ENCODE measurements around the gene LEKR1.

- TF ChIP-seq JUN (IDR thresholded peaks at IDR 0.05; ENCODE audit: borderline replicate concordance, low read depth, low read length) = no peak
- no peak for TF ChIP-seq JUN (CRISPR knock-in tag; IDR thresholded peaks at IDR 0.05; ENCODE audit: borderline replicate concordance)
- TF ChIP-seq POLR2A (conservative IDR thresholded peaks at IDR 0.05) = no peak
- no peak for TF ChIP-seq MAFF (IDR thresholded peaks at IDR 0.05; ENCODE audit: low read length)
- no peak for TF ChIP-seq CREB5 (CRISPR knock-in tag; IDR thresholded peaks at IDR 0.05)
- no peak for TF ChIP-seq EP300 (IDR thresholded peaks at IDR 0.05; ENCODE audit: low read length)
- no peak for TF ChIP-seq ETV5 (CRISPR knock-in tag; IDR thresholded peaks at IDR 0.05; ENCODE audit: low read depth)
- no peak for TF ChIP-seq BHLHE40 (IDR thresholded peaks at IDR 0.05; ENCODE audit: low read length)
- no peak for TF ChIP-seq ZNF318 (IDR thresholded peaks at IDR 0.05; ENCODE audit: borderline replicate concordance in 1 of 2, low read depth in 1 of 2)
- no peak for TF ChIP-seq EWSR1 (IDR thresholded peaks at IDR 0.05; ENCODE audit: borderline replicate concordance, low read depth, partially characterized antibody)
- no peak for TF ChIP-seq ZNF707 (CRISPR knock-in tag; conservative IDR thresholded peaks at IDR 0.05)
- no peak for TF ChIP-seq L3MBTL2 (IDR thresholded peaks at IDR 0.05)
- TF ChIP-seq TAF7 (tag; IDR thresholded peaks at IDR 0.05) = no peak
- TF ChIP-seq BACH1 (tag; IDR thresholded peaks at IDR 0.05) = no peak
- TF ChIP-seq CTCF (IDR thresholded peaks at IDR 0.05 in 2 of 3, conservative IDR thresholded peaks at IDR 0.05 in 1 of 3; ENCODE audit: insufficient read depth in 2 of 3, low read depth in 1 of 3, low read length in 3 of 3) = no peak
Measured at GRCh38 chr3:157086775-157087174, 260.6 kb downstream of the LEKR1 start.

All from K562 (cell line).